CD8-positive, alpha-beta memory T cell (primary cell): ENCODE data around the gene SCGN. TPM values are rescaled to one million over a fixed set of nuclear protein-coding genes. Genes with fewer than 3 reads are reported as not detected.

Experiments
- CTCF ChIA-PET: fragments of 350-600 bp; sonication (Branson Sonifier 250); formaldehyde crosslinking; loops from one replicate; lab custom pipeline; 2021; ENCODE audit warnings: antibody characterized with exemption; lab: Charles Lee
- POLR2A ChIA-PET: fragments of 350-600 bp; sonication (Branson Sonifier 250); formaldehyde crosslinking; loops from one replicate; lab custom pipeline; 2021; ENCODE audit warnings: antibody characterized with exemption; lab: Charles Lee
- DNase-seq, 5 donors: peaks; one replicate each; pipeline versions ENCODE4 v3.0.0 to v3.0.0-alpha.2; 2020 to 2022; ENCODE audit warnings: mixed read lengths in 1 of 5
- H3K27ac ChIP-seq: one replicate; pipeline ENCODE4 v1.7.0; 2013; ENCODE audit warnings: low read depth, mild to moderate bottlenecking, low read length, moderate library complexity
- H3K27me3 ChIP-seq: 2 replicates; pipeline ENCODE4 v1.7.0; 2013; ENCODE audit warnings: low read length, mild to moderate bottlenecking; ENCODE audit not compliant: insufficient read depth, poor library complexity, severe bottlenecking
- H3K36me3 ChIP-seq: 2 replicates; pipeline ENCODE4 v1.7.0; 2013; ENCODE audit warnings: mild to moderate bottlenecking, low read length, moderate library complexity; ENCODE audit not compliant: insufficient read depth
- H3K4me1 ChIP-seq: 2 replicates; pipeline ENCODE4 v1.7.0; 2013; ENCODE audit warnings: mild to moderate bottlenecking, low read length, moderate library complexity; ENCODE audit not compliant: insufficient read depth
- H3K4me3 ChIP-seq: 2 replicates; pipeline ENCODE4 v1.7.0; 2013; ENCODE audit warnings: mild to moderate bottlenecking, low read length
- H3K9me3 ChIP-seq: 2 replicates; pipeline ENCODE4 v1.7.0; 2013; ENCODE audit warnings: mild to moderate bottlenecking, low read length
- H3K27ac Mint-ChIP-seq, 8 donors: one replicate each; pipeline ENCODE4 v1.8.0; 2020 to 2021; ENCODE audit warnings: mixed read lengths in 8 of 8, mild to moderate bottlenecking in 6 of 8, inconsistent platforms in 3 of 8, moderate library complexity in 3 of 8
- H3K27me3 Mint-ChIP-seq, 2 donors: one replicate each; pipeline ENCODE4 v1.8.0; 2020 to 2021; ENCODE audit warnings: mixed read lengths in 2 of 2, mild to moderate bottlenecking in 1 of 2, moderate library complexity in 1 of 2
- H3K36me3 Mint-ChIP-seq, 3 donors: one replicate each; pipeline ENCODE4 v1.8.0; 2020 to 2021; ENCODE audit warnings: mixed read lengths in 3 of 3, inconsistent platforms in 1 of 3, mild to moderate bottlenecking in 1 of 3
- H3K4me1 Mint-ChIP-seq, 3 donors: one replicate each; pipeline ENCODE4 v1.8.0; 2020 to 2021; ENCODE audit warnings: mixed read lengths in 3 of 3, inconsistent platforms in 1 of 3, mild to moderate bottlenecking in 1 of 3
- H3K4me3 Mint-ChIP-seq, 7 donors: one replicate each; pipeline ENCODE4 v1.8.0; 2020 to 2021; ENCODE audit warnings: mixed read lengths in 7 of 7, mild to moderate bottlenecking in 6 of 7, moderate library complexity in 4 of 7, inconsistent platforms in 2 of 7
- H3K9me3 Mint-ChIP-seq, 5 donors: one replicate each; pipeline ENCODE4 v1.8.0; 2020 to 2022; ENCODE audit warnings: mixed read lengths in 5 of 5, mild to moderate bottlenecking in 3 of 5, moderate library complexity in 2 of 5, inconsistent platforms in 1 of 5
- polyA plus RNA-seq: library from polyadenylated mRNA; unstranded; fragments of 300-500 nt; fragmentation: Illumina TruSeq; gene quantifications from one replicate; pipeline ENCODE4 v1.2.3, GENCODE V29; 2021
- total RNA-seq, 2 experiments: library from RNA; stranded (reverse); gene quantifications; one replicate each; pipeline ENCODE4 v1.2.3, GENCODE V29; 2021

The SCGN gene, protein sequence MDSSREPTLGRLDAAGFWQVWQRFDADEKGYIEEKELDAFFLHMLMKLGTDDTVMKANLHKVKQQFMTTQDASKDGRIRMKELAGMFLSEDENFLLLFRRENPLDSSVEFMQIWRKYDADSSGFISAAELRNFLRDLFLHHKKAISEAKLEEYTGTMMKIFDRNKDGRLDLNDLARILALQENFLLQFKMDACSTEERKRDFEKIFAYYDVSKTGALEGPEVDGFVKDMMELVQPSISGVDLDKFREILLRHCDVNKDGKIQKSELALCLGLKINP
- total RNA-seq (not detected), polyA plus RNA-seq (not detected)

DNA sequence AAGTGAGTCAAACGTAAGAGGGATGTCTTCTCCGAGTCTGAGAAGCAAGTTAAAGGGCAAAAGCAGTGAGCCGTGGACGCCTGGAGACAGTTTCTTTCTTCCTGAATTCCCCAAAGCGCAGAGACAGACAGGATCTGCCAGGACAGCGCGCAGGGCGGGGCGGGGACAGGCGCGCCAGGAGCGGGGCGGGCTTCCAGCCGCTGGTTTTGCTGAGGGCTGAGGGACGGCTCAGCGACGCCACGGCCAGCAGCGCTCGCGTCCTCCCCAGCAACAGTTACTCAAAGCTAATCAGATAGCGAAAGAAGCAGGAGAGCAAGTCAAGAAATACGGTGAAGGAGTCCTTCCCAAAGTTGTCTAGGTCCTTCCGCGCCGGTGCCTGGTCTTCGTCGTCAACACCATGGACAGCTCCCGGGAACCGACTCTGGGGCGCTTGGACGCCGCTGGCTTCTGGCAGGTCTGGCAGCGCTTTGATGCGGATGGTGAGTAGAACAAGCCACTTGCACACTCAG lies at the start of gene SCGN:
TSS of gene SCGN (plus strand) at position 209 of the 509 bp plus-strand sequence. CDS start at position 398, 189 bp downstream.
- CTCF ChIA-PET, result no interaction called here
- Histone ChIP-seq H3K27ac (no peak within 1 kb of the TSS), H3K9me3 (no peaks in the 10 kb centered on the region), H3K4me1 (no peaks in the 10 kb centered on the region), H3K27me3 (peaks cover 20% of the 10 kb centered on the region), H3K4me3 (no peak within 1 kb of the TSS), H3K36me3 (no peaks in the 10 kb centered on the region)
- Mint-ChIP-seq H3K9me3 (no peaks in the 10 kb centered on the region), H3K4me1 (no peaks in the 10 kb centered on the region), H3K4me3 (no peak within 1 kb of the TSS), H3K27me3 (peaks cover 29 to 67% of the 10 kb centered on the region in 2 donors), H3K36me3 (no peaks in the 10 kb centered on the region), H3K27ac (peak within 1 kb of the TSS in 1 of 8 donors; percentile 46)
- POLR2A ChIA-PET, result no interaction called here
- peak in 1 of 5 donors; percentile 9 for DNase-seq

DNA sequence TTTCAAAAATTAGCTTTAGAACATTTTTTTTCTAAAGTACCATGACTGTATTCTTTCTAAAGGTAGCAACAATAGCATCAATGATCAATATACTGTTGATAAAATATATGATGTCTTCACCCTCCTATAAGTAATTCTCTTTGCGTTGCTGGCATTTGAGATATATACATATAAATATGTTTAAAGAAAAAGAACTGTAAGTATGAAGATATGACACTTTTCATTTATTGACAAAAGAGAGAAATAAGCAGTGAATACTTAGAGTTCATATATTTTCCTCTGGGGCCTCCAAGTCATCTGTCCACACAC lies 49.4 kb upstream of the SCGN start:
- Mint-ChIP-seq H3K4me3 (no peak overlapping the region), H3K27me3 (peaks cover 0 to 9% of the 10 kb centered on the region in 2 donors), H3K4me1 (no peaks in the 10 kb centered on the region), H3K9me3 (no peaks in the 10 kb centered on the region), H3K36me3 (peaks cover 0 to 11% (median 8%) of the 10 kb centered on the region in 3 donors), H3K27ac (no peak overlapping the region)
- H3K27ac ChIP-seq, result no peak overlapping the region
- no peaks in the 10 kb centered on the region for H3K36me3 ChIP-seq
- no peak overlapping the region for H3K4me3 ChIP-seq
- CTCF ChIA-PET, result interaction anchor here (0.6 to 3.1 kb wide), 6 partner anchors 11 to 379 kb away, joined by 3 to 11 read pairs (median 8); partner anchors contain the start of gene CARMIL1
- H3K9me3 ChIP-seq, result no peaks in the 10 kb centered on the region
- POLR2A ChIA-PET, result no interaction called here
- H3K27me3 ChIP-seq, result no peaks in the 10 kb centered on the region
- H3K4me1 ChIP-seq, result no peaks in the 10 kb centered on the region
- DNase-seq, result no peak

DNA sequence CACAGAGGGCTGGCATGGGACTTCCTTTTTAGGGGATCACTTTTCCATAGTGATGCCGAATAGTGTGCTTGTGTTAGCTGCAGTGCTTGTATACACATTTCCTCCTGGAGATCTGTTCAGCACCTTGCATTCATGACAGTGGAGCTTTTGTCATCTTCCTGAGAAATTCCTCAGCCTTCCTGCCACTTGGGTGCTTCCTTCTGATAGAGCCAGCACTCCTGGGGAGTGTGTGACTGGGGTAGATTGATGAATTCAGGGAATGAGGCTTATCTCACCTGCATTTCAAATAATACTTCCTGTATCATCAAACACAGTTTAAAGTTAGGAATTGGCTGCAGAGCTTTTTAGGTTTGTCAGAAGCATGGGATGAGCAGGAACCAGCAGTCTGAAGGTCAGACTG lies 48.8 kb upstream of the SCGN start:
- Histone ChIP-seq H3K36me3 (no peaks in the 10 kb centered on the region), H3K4me1 (no peaks in the 10 kb centered on the region), H3K4me3 (no peak overlapping the region), H3K27ac (no peak overlapping the region), H3K9me3 (no peaks in the 10 kb centered on the region), H3K27me3 (no peaks in the 10 kb centered on the region)
- Mint-ChIP-seq H3K4me1 (no peaks in the 10 kb centered on the region), H3K36me3 (peaks cover 0 to 10% (median 8%) of the 10 kb centered on the region in 3 donors), H3K4me3 (no peak overlapping the region), H3K9me3 (no peaks in the 10 kb centered on the region), H3K27me3 (peaks cover 0 to 9% of the 10 kb centered on the region in 2 donors), H3K27ac (no peak overlapping the region)
- ChIA-PET POLR2A (no interaction called here), CTCF (interaction anchor here (1.0 to 3.1 kb wide), 2 partner anchors 338 to 380 kb away, joined by 5 to 11 read pairs; no protein-coding TSS in a partner anchor)
- DNase-seq, result no peak

DNA sequence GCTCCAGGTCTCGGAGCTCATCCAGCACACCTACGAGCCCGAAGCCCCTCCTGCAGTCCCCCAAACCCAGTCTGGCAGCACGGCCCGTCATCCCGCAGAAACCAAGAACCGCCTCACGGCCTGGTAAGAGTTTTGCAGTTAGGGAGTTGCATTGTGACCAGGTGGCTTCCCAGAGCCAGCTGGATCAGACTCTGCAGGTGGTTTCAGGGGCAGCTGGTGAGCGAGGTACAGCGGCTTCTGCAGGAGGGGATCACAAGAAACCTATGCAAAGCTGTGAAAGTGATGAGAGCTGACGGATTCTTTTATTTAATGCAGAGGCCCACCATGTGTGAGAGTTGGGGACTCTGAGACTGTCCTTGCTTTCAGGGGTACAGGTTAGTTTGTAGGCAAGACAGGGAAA lies 45.9 kb upstream of the SCGN start:
- Histone ChIP-seq H3K4me3 (no peak overlapping the region), H3K27me3 (no peaks in the 10 kb centered on the region), H3K36me3 (no peaks in the 10 kb centered on the region), H3K4me1 (no peaks in the 10 kb centered on the region), H3K9me3 (no peaks in the 10 kb centered on the region), H3K27ac (no peak overlapping the region)
- no peaks in the 10 kb centered on the region for H3K27me3 Mint-ChIP-seq
- POLR2A ChIA-PET, result no interaction called here
- no peaks in the 10 kb centered on the region for H3K9me3 Mint-ChIP-seq
- no peaks in the 10 kb centered on the region for H3K4me1 Mint-ChIP-seq
- no peak overlapping the region for H3K27ac Mint-ChIP-seq
- no peak overlapping the region for H3K4me3 Mint-ChIP-seq
- CTCF ChIA-PET, result interaction anchor here (0.8 kb wide), 1 partner anchor 341 kb away, joined by 3 read pairs; no protein-coding TSS in a partner anchor
- no peak for DNase-seq
- H3K36me3 Mint-ChIP-seq, result peaks cover 0 to 3% (median 0%) of the 10 kb centered on the region in 3 donors

DNA sequence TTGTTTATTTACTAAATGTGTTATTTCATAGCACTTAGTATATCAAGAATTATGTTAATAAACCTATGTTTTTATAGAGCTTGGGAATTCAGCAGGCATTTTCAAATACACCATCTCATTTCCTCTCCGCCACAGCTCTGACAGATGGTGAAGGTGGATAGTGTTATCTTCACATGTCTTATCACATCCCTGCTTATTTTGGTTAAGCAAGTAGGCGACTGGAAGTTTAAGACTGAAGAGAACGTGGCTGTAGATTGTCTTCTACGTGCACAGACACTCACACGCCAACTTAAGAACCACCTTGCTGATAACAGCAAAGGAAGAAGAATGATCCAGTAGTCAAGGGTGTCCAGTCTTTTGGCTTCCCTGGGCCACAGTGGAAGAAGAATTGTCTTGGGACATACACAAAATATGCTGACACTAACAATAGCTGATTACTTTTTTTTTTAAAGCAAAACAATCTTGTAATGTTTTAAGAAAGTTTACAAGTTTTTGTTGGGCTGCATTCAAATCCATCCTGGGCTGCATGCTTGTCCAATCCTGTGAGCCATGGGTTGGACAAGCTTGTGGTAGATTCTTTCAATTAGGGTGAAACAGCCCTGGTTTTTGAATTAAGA lies 43.3 kb upstream of the SCGN start:
- CTCF ChIA-PET, result interaction anchor here (0.8 to 1.0 kb wide), 2 partner anchors 29 to 330 kb away, joined by 3 read pairs; no protein-coding TSS in a partner anchor
- Mint-ChIP-seq H3K4me3 (no peak overlapping the region), H3K4me1 (no peaks in the 10 kb centered on the region)

DNA sequence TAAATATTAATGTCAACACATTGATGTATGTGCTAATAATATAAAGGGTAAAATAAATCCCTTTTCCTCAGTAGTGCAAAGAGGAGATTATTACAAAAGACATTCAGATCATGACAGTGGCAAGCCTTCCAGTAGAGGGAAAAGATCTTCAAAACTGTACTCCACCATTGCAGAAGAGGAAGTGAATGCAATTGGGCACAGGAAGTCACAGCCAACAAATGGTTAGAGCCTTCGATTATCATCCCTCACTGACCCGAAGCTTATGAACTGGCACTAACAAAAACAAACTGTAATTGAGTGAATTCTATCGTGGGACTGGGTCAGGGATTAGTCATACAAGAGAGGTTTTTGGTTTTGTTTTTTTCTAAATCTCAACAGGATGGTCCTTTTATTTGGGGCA lies 39.3 kb upstream of the SCGN start:
- H3K9me3 ChIP-seq, result no peaks in the 10 kb centered on the region
- Mint-ChIP-seq H3K27me3 (peaks cover 0 to 4% of the 10 kb centered on the region in 2 donors), H3K36me3 (peaks cover 0 to 7% (median 0%) of the 10 kb centered on the region in 3 donors), H3K4me1 (no peaks in the 10 kb centered on the region), H3K9me3 (no peaks in the 10 kb centered on the region), H3K27ac (no peak overlapping the region), H3K4me3 (no peak overlapping the region)
- no peaks in the 10 kb centered on the region for H3K27me3 ChIP-seq
- H3K4me3 ChIP-seq, result no peak overlapping the region
- H3K36me3 ChIP-seq, result no peaks in the 10 kb centered on the region
- H3K4me1 ChIP-seq, result no peaks in the 10 kb centered on the region
- no peak for DNase-seq
- H3K27ac ChIP-seq, result no peak overlapping the region
- CTCF ChIA-PET, result no interaction called here
- POLR2A ChIA-PET, result no interaction called here

More for the DNA sequence above, 43.3 kb upstream of the SCGN start:
- Mint-ChIP-seq H3K27me3 (peaks cover 0 to 4% of the 10 kb centered on the region in 2 donors), H3K36me3 (peaks cover 0 to 7% (median 0%) of the 10 kb centered on the region in 3 donors), H3K9me3 (no peaks in the 10 kb centered on the region), H3K27ac (no peak overlapping the region)
- Histone ChIP-seq H3K4me3 (no peak overlapping the region), H3K27ac (no peak overlapping the region), H3K27me3 (no peaks in the 10 kb centered on the region), H3K4me1 (no peaks in the 10 kb centered on the region), H3K36me3 (no peaks in the 10 kb centered on the region), H3K9me3 (no peaks in the 10 kb centered on the region)
- no peak for DNase-seq
- POLR2A ChIA-PET, result no interaction called here

DNA sequence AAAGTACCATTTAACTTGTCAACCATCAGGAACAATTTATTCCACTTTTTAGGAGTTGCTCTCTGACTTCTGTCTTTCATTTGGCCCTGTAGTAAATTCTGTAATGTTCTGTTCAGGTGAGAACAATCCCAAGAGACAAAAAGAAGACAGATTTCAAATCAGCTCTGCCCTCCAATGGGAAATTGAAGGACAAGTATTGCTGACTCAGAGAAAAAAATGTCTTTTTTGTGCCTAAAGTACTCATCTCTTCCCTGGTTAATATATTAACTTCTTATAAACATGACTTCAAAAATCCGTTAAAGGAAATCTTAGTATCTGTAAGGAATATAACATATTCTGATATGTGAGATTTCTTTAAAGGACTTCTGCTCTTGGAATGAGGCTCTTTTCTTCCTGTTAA lies 38.6 kb upstream of the SCGN start:
- Mint-ChIP-seq H3K36me3 (peaks cover 0 to 7% (median 0%) of the 10 kb centered on the region in 3 donors), H3K27me3 (peaks cover 0 to 4% of the 10 kb centered on the region in 2 donors), H3K4me1 (no peaks in the 10 kb centered on the region), H3K27ac (no peak overlapping the region), H3K9me3 (no peaks in the 10 kb centered on the region), H3K4me3 (no peak overlapping the region)
- no peaks in the 10 kb centered on the region for H3K36me3 ChIP-seq
- H3K4me3 ChIP-seq, result no peak overlapping the region
- CTCF ChIA-PET, result no interaction called here
- no peak overlapping the region for H3K27ac ChIP-seq
- no peaks in the 10 kb centered on the region for H3K27me3 ChIP-seq
- DNase-seq, result no peak
- no peaks in the 10 kb centered on the region for H3K9me3 ChIP-seq
- no peaks in the 10 kb centered on the region for H3K4me1 ChIP-seq
- POLR2A ChIA-PET, result no interaction called here

DNA sequence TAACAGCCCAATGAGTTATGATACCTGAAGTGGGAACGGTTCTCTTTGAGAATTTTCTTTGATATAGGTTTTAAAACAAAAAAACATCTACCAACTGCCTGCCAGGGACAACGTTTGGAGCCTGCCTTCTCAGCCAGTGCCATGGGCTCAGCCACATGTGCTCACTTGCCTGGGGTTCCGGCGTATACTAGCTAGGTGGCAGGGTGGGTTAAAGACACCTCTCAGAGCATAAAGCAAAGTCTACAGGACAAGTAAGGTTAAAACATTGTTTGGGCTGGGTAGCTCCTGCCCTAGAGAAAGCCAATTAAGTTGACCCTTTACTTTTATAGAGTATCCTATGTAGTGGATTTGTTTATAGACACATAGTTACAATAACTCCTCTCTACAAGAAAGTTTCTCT lies 38.0 kb upstream of the SCGN start:
- CTCF ChIA-PET, result no interaction called here

More for the DNA sequence above, 38.0 kb upstream of the SCGN start:
- H3K27me3 ChIP-seq, result no peaks in the 10 kb centered on the region
- no peak overlapping the region for H3K27ac ChIP-seq
- H3K36me3 Mint-ChIP-seq, result peaks cover 0 to 5% (median 0%) of the 10 kb centered on the region in 3 donors
- H3K9me3 ChIP-seq, result no peaks in the 10 kb centered on the region
- no peak overlapping the region for H3K4me3 Mint-ChIP-seq
- no peak overlapping the region for H3K4me3 ChIP-seq
- peaks cover 0 to 6% of the 10 kb centered on the region in 2 donors for H3K27me3 Mint-ChIP-seq
- no peaks in the 10 kb centered on the region for H3K9me3 Mint-ChIP-seq
- DNase-seq, result no peak
- POLR2A ChIA-PET, result no interaction called here
- H3K27ac Mint-ChIP-seq, result no peak overlapping the region
- no peaks in the 10 kb centered on the region for H3K4me1 Mint-ChIP-seq
- no peaks in the 10 kb centered on the region for H3K36me3 ChIP-seq
- H3K4me1 ChIP-seq, result no peaks in the 10 kb centered on the region
